Measurements from ENCODE around the gene ASCL3.

DNA sequence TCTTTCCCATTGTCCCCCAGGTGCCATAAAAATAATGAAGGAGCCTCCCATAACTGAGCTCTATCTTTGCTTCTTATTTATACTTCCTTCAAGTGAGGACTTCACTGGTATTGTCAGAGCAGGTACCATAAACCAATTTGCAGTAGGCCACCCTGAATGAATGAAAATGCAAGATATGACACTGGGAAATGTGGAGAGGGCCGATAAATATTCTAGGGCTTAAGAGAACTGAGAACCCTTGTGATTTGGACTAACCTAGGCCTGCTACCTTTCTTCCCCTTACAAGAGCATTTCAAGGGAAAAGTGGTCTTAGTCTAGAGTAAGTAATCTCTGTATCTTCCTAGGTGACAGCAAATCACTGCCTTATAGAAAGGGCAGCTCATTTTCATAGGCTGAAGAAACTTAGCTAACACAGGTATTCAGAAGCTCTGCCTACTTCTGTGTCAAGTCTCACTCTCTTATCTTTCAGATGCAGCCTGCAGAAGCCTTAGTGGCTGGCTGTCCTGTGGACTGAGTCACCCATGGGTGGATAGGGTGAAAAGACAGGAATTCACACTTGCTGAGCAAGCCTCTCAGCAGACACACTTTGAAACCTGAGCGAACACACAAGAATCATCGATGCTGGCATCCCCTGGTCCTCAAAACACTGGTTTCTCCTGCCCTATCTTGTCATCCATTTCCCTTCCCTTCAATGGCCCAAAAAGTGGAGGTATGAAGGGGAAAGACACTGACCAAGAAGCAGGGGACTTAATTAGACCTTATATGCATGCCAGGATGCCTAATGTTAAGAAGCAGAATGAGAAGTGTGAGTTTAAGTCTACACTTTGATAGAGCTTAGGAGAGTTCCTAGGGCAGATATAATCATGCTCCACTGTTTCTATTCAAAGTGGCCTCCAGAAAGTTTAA is 45.8 kb upstream of the ASCL3 start:
- no peak for TF ChIP-seq CTCF (optimal IDR thresholded peaks at IDR 0.05 in 1 of 3, IDR thresholded peaks at IDR 0.05 in 1 of 3, conservative IDR thresholded peaks at IDR 0.05 in 1 of 3; ENCODE audit: extremely low read depth in 1 of 3, insufficient read depth in 2 of 3, low read length in 3 of 3)
- TF ChIP-seq EZH2 (IDR thresholded peaks at IDR 0.05; ENCODE audit: low read length) = no peak

Measured in keratinocyte (primary cell).